Natural killer cell (primary cell): ENCODE data around the gene LHFPL2. TPM values are rescaled to one million over a fixed set of nuclear protein-coding genes. Genes with fewer than 3 reads are reported as not detected.

Experiments
- ATAC-seq, 3 donors: fragments of 150-1000 bp in 2 of 3; fragments of 200-7000 bp in 1 of 3; cut with Tn5 transposase; 1 replicate in 1 of 3; 2 replicates in 2 of 3; pipeline ENCODE4 v1.10.0; 2021; ENCODE audit warnings: mild to moderate bottlenecking in 2 of 3, moderate library complexity in 2 of 3
- DNase-seq, 2 donors: peaks; one replicate each; pipeline versions ENCODE4 v3.0.0 to v3.0.0-alpha.2; 2013 to 2021; ENCODE audit warnings: mixed read lengths in 1 of 2
- H3K27ac ChIP-seq: one replicate; pipeline ENCODE4 v1.5.1; 2013; ENCODE audit warnings: mild to moderate bottlenecking, low read length
- H3K27me3 ChIP-seq: one replicate; pipeline ENCODE4 v1.6.1; 2013; ENCODE audit warnings: low read length; ENCODE audit not compliant: control insufficient read depth, insufficient read depth
- H3K36me3 ChIP-seq: one replicate; pipeline ENCODE4 v1.6.1; 2013; ENCODE audit warnings: low read length; ENCODE audit not compliant: control insufficient read depth, insufficient read depth
- H3K4me1 ChIP-seq: one replicate; pipeline ENCODE4 v1.6.1; 2013; ENCODE audit warnings: low read length; ENCODE audit not compliant: control insufficient read depth, insufficient read depth
- H3K4me3 ChIP-seq: one replicate; pipeline ENCODE4 v1.5.1; 2013; ENCODE audit warnings: low read length
- H3K9me3 ChIP-seq: one replicate; pipeline ENCODE4 v1.6.1; 2013; ENCODE audit warnings: low read length; ENCODE audit not compliant: control insufficient read depth, insufficient read depth
- H3K27ac Mint-ChIP-seq, 2 donors: one replicate each; pipeline ENCODE4 v1.8.0; 2022; ENCODE audit warnings: mild to moderate bottlenecking in 2 of 2, mixed read lengths in 2 of 2, moderate library complexity in 1 of 2
- H3K27me3 Mint-ChIP-seq, 2 donors: one replicate each; pipeline ENCODE4 v1.8.0; 2022; ENCODE audit warnings: low read depth in 2 of 2, mixed read lengths in 2 of 2
- H3K36me3 Mint-ChIP-seq: one replicate; pipeline ENCODE4 v1.8.0; 2022; ENCODE audit warnings: mixed read lengths
- H3K4me1 Mint-ChIP-seq, 2 donors: one replicate each; pipeline ENCODE4 v1.8.0; 2022; ENCODE audit warnings: mixed read lengths in 2 of 2
- H3K4me3 Mint-ChIP-seq: one replicate; pipeline ENCODE4 v1.8.0; 2022; ENCODE audit warnings: mild to moderate bottlenecking, moderate library complexity, mixed read lengths
- H3K9me3 Mint-ChIP-seq, 2 donors: one replicate each; pipeline ENCODE4 v1.8.0; 2022; ENCODE audit warnings: mixed read lengths in 2 of 2
- WGBS: methylation state at CpG from one replicate; pipeline ENCODE4 v1.1.7; 2013; ENCODE audit warnings: missing lambda C conversion rate; ENCODE audit not compliant: insufficient coverage; 5-methylcytosine and 5-hydroxymethylcytosine counted together
- intact Hi-C: fragments of 100-400 bp; cut with micrococcal nuclease; formaldehyde crosslinking; loops from one replicate; pipeline ENCODE4 v1.14.2; 2022
- total RNA-seq, 4 donors: library from RNA; stranded (reverse); fragments of 120-200 nt in 1 of 4; gene quantifications; one replicate each; pipeline versions ENCODE4 v1.2.3 to v1.2.4, GENCODE V29; 2013 to 2022
- TF ChIP-seq, protein P1 (sequence below): fragments of 200-600 bp; IDR thresholded peaks from one replicate; pipeline ENCODE4 v1.8.0; 2022; ENCODE audit warnings: antibody characterized with exemption

LHFPL2 gene
- total RNA-seq, 3 donors from 2014 or later (not counting 1 experiment from before 2014, with no cell fraction given): 0.85 to 1.9 (median 1.00) TPM

DNA sequence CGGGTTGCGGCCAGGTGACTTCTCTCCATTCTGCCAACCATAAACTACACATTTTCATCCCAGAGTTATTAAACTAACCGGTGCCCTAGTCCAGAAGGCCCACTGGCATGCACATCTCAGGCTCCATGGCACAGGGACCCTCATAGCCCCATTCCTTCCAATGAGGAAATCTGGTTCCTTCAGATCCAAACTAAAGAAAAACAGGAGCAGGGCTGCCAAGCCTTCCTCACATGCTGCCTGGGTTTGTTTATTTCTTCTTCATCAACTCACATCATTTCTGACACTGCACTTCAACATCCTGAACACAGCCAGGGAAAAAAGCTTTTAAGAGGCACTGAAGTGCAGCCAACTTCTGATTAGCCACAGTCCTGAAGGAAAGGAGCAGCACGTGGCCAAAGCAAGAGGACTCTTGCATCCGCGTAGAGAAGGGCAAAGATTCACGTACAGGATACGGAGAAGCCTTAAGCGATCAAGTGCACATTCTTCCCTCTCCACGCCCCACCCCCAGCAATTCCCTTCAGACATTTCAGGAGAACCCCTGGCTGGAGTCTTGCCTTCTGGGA, 22.5 kb downstream of the LHFPL2 start:
- intact Hi-C loops: no loop called here
- H3K27me3 Mint-ChIP-seq: peaks cover 3 to 7% of the 10 kb centered on the region in 2 donors
- Histone ChIP-seq H3K4me3 (no peak overlapping the region), H3K9me3 (no peaks in the 10 kb centered on the region), H3K4me1 (no peaks in the 10 kb centered on the region), H3K27ac (no peak overlapping the region), H3K27me3 (no peaks in the 10 kb centered on the region), H3K36me3 (no peaks in the 10 kb centered on the region)
- no peak overlapping the region for H3K4me3 Mint-ChIP-seq
- H3K27ac Mint-ChIP-seq: no peak overlapping the region
- no peaks in the 10 kb centered on the region for H3K9me3 Mint-ChIP-seq
- TF ChIP-seq, protein P1, sequence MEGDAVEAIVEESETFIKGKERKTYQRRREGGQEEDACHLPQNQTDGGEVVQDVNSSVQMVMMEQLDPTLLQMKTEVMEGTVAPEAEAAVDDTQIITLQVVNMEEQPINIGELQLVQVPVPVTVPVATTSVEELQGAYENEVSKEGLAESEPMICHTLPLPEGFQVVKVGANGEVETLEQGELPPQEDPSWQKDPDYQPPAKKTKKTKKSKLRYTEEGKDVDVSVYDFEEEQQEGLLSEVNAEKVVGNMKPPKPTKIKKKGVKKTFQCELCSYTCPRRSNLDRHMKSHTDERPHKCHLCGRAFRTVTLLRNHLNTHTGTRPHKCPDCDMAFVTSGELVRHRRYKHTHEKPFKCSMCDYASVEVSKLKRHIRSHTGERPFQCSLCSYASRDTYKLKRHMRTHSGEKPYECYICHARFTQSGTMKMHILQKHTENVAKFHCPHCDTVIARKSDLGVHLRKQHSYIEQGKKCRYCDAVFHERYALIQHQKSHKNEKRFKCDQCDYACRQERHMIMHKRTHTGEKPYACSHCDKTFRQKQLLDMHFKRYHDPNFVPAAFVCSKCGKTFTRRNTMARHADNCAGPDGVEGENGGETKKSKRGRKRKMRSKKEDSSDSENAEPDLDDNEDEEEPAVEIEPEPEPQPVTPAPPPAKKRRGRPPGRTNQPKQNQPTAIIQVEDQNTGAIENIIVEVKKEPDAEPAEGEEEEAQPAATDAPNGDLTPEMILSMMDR: no peak
- ATAC-seq: no peak
- no peaks in the 10 kb centered on the region for H3K36me3 Mint-ChIP-seq
- H3K4me1 Mint-ChIP-seq: no peaks in the 10 kb centered on the region
- WGBS: 93% methylated on average over 10 of the region's 10 CpGs
- no peak for DNase-seq

GRCh38 chr5:78624992-78625391, 23.6 kb downstream of the LHFPL2 start:
- TF ChIP-seq, protein P1: no peak
- no peaks in the 10 kb centered on the region for H3K36me3 ChIP-seq
- H3K9me3 ChIP-seq: no peaks in the 10 kb centered on the region
- H3K4me3 Mint-ChIP-seq: no peak overlapping the region
- peaks cover 3 to 7% of the 10 kb centered on the region in 2 donors for H3K27me3 Mint-ChIP-seq
- H3K27ac ChIP-seq: no peak overlapping the region
- DNase-seq (no peak), ATAC-seq (no peak)
- no peaks in the 10 kb centered on the region for H3K9me3 Mint-ChIP-seq
- H3K4me1 Mint-ChIP-seq: no peaks in the 10 kb centered on the region
- no peaks in the 10 kb centered on the region for H3K27me3 ChIP-seq
- intact Hi-C loops: no loop called here
- no peaks in the 10 kb centered on the region for H3K36me3 Mint-ChIP-seq
- no peaks in the 10 kb centered on the region for H3K4me1 ChIP-seq
- H3K4me3 ChIP-seq: no peak overlapping the region
- 73% methylated on average over 4 of the region's 4 CpGs for WGBS
- H3K27ac Mint-ChIP-seq: no peak overlapping the region

- H3K27me3 ChIP-seq: no peaks in the 10 kb centered on the region
- no peak overlapping the region for H3K4me3 ChIP-seq
- DNase-seq: no peak
Observed at GRCh38 chr5:78624011-78624541, 24.5 kb downstream of the LHFPL2 start.

More at GRCh38 chr5:78624011-78624541, 24.5 kb downstream of the LHFPL2 start:
- Mint-ChIP-seq H3K27me3 (peaks cover 3 to 7% of the 10 kb centered on the region in 2 donors), H3K27ac (no peak overlapping the region), H3K9me3 (no peaks in the 10 kb centered on the region), H3K36me3 (no peaks in the 10 kb centered on the region), H3K4me1 (no peaks in the 10 kb centered on the region), H3K4me3 (no peak overlapping the region)
- TF ChIP-seq, protein P1: no peak
- H3K27ac ChIP-seq: no peak overlapping the region
- no peak for ATAC-seq
- no peaks in the 10 kb centered on the region for H3K36me3 ChIP-seq
- 60% methylated on average over 2 of the region's 2 CpGs for WGBS
- no peaks in the 10 kb centered on the region for H3K9me3 ChIP-seq
- no peaks in the 10 kb centered on the region for H3K4me1 ChIP-seq
- intact Hi-C loops: no loop called here
